GM18868 (cell line): ENCODE results near the gene TCF7L1.
"Not testable (repeated sequence)": the region's sequence is repeated elsewhere in the genome, so short reads cannot be mapped to it uniquely, and the experiment has no call there.

ENCODE experiments used
- ATAC-seq: cut with Tn5 transposase; IDR thresholded peaks from one replicate; pipeline ENCODE4 v1.9.1; 2021; ENCODE audit warnings: mild to moderate bottlenecking, moderate library complexity; ENCODE audit not compliant: unreplicated experiment

TCF7L1 gene

DNA sequence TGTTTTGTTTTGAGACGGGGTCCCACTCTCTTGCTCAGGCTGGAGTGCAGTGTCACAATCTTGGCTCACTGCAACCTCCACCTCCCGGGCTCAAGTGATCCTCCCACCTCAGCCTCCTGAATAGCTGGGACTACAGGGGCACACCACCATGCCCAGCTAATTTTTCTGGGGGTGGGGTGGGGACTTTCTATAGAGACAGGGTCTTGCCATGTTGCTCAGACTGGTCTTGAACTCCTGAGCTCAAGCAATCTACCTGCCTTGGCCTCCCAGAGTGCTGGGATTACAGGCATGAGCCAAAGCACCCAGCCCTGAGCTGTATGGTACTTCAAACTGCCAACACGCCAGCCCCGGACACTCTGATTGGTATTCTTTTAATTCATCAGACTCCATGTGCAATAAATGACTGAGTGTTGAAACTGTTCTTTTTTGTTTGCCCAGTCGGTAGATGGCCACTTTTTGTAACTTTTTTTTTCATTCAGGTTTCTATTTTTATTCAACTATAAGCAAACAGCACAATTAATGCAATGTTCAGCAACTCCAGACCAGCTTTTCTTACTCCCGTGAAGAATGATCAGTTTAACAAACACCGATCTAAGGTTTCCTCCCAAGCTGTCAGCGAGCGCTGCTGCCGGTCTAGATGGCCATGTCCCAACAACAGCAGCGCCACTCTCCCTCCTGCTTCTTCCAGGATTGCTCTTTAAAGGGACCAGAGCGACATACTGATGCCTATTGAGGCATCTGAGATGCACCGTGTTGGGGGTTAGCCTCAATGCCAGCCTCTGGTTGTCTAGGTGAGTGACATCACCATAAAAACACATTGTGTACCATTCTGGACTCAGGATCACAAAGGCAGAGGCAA, 207.1 kb downstream of the TCF7L1 start:
- ATAC-seq = no peak

DNA sequence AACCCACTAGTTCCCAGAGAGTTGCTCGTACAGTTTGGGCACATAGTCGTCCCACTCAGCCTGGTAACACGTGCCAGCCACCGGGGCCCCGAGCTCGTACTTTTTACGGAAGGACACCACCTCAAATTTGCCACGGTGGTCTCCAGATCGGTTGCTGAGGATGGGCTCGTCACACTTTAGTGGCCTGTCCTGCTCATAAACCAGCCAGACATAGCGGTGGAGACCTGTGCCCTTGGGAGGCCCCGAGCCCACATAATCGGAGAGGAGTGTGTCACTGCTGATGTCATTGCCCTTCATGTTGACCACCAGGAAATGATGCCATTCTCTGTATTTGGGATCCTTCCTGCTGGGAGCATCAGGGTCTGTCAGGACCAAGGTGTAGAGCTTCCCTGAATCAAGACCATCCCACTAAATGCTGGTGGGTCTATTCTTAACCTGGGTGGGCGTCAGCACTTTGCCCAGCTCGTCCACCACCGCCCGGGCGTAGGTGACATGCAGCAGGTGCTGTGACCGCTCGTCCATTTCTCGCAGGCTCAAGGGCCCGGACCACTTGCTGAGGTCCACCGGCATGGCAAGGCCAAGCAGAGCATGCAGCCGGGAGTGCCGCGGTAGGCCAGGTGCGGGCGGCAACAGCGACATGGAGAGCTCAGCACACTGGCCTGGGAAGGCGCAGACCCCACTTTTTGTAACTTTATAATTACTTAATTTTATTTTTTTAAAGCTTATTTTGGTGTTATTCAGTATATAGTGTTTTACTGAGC, 208.3 kb downstream of the TCF7L1 start:
- ATAC-seq = no peak

DNA sequence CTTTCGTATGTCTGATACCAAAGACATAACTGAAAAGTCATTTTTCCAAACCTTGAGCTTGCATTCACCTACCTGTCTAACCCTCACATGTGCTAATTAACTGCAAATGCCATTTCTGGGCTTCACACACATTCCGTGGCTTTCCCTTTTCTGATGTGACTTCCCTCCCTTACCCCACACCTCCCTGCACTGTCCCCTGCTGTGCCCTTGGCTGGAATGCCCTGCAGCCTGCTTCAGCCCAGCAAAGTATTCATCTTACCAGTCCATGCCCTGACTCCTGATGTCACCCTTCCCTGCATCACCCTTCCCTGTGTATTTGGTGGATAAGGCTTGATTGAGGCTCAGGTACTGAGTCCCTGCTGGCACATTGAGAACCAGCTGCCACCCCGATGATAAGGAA, 209.0 kb downstream of the TCF7L1 start:
- ATAC-seq = no peak

DNA sequence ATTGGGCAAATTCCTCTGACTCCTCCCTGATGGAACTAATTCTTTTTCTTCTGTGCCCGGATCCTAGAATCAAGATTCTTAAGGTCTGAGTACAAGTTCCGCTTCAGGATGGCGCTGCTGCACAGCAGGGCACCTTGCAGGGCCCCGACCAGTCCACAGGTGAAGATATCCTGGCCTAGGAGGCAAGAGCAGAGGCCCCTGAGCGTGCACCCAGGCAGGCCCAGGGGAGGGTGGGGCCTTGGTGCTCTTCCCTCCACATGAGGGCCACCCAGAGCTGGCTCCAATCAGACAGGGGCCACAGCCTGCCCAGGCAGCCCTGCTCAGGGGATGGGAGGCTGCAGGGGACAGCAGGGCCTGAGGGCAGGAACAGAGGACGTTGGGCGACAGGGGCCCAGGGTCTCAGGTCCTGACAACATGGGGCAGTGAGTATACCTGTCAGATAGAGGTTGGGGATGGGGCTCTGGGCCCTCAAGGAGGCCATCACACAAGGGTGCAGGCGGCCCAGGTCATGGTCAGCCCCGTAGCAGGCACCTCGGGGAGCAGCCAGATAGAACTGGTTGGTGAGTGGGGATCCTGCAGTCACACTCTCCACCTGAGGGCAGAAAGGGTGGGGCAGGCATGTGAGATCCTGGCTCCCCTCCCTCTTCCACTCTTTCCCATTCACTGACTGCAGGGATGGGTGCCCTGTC, 210.2 kb downstream of the TCF7L1 start:
- ATAC-seq = not testable (repeated sequence)

DNA sequence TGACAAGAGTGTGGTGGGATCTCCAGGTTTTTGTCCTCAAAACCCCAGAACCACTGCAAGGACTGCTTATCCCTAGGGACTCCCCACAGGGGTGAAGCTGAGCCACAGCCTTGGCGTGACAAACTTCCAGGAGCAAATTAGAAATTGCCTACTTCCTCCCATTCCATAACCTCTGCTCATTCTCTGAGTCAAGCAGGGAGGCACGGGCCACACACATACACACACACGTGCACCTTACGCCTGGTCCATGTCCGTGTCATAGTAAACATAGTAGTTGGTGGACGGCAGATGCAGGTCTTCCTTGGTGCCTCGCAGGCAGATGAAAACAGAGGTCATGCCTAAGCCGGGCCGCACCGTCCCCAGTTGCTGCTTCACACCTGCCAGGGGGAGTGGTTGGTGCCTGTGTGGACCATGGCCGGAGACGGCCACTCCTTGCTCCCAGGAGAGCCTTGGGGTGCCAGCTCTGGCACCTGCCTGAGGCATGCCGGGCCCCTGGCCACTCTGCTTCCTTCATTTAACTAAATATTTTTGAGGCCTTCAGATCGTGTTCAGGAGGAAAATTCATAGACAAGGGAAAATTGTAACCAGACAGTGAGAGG, 211.3 kb downstream of the TCF7L1 start:
- ATAC-seq = no peak

DNA sequence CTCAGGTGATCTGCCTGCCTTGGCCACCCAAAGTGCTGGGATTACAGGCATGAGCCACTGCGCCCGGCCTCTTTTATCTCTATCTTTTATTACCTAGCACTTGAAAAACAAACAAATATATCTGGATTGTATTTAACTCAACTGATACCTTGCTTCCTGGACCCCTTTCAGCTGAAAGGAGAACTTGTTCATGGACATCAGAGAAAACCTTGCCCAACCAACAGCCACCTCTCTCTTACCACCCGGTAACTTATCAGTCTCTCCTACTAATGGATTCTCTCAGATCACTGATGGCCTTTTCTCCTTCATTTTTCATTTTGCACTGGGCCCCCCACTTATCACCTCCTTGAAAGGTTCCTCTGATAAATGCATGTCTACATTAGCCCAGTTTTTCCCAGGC, 214.4 kb downstream of the TCF7L1 start:
- ATAC-seq = no peak

DNA sequence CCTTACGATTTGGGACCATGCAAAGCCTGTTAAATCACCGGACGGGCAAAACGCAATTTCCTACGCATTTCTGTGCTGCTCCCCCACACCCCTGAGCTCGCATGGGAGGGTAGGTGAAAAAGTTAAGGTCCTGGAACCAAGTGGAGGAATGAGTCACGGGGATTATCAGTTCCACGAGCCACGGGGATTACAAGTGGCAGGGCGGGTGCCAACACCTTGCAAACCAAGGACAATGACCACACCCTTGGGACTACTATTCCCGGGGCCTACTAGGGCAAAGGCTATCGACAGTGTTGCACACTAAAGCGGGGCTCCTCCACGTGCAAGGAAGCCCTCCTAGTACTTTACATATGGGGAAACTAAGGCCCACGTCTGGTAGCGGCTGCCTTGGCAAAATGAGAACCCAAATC, 220.7 kb downstream of the TCF7L1 start:
- peak; percentile 5 for ATAC-seq

DNA sequence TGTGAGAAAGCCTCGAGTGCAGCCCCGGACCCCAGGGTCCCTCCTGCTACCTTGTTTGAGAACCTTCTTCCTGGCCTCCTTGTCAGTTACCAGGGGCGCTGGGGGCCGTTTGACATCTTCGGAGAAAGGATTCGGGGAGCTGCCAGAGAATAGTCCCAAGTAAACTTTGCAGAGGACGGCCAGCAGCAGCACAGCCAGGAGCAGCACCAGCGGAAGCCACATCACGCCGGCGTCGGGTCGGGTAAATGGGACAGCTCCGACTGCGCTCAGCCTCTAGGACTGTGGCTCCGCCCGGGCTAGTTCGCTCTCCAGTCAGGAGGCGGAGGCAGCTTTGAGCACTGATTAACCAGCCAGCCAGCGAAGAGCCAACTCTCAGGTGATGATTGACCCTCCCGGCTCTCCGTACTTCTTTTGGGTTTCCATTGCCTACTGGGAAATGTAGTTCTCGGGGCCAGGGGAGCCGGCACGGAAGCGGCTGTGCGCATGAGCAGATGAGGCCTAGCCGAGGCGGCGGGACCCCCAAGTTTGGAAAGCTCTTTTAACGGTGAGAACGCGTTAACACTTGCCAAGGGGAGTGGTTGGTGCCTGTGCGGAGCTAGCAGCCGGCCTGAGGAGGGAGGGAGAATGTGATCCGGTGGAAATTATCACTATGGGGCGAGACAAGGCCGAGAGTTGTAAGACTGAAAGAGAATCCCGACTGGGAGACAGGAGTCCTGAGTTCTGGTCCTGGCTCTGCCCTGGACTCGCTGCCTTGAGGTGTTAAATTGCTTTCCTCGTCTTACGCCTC, 221.3 kb downstream of the TCF7L1 start, which contains the start of the genes ELMOD3 and RETSAT:
Gene ELMOD3 (plus strand): TSS at position 484 of the 787 bp plus-strand sequence. CDS start 2,430 bp downstream, outside the sequence.
Gene RETSAT (minus strand): TSS at position 243 of the 787 bp plus-strand sequence. CDS start 21 bp downstream, at position 222.
- peak; percentile 98 for ATAC-seq

DNA sequence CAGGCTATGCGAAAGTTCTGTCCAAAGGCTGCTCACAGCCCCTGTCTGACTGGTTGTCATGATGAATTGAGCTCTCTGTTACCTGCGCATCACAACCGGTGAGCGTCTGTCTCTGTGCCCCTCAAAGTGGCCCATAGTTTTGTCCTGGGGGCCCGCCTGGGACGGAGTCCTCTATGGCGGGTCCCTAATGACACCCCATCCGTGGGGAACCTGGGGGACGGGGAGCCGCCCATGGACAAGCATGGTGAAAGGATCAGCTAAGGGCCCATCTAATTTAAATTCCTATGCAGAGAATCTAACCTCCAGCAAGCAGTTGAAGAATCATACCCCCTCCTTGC, 221.8 kb downstream of the TCF7L1 start:
- peak; percentile 2 for ATAC-seq

DNA sequence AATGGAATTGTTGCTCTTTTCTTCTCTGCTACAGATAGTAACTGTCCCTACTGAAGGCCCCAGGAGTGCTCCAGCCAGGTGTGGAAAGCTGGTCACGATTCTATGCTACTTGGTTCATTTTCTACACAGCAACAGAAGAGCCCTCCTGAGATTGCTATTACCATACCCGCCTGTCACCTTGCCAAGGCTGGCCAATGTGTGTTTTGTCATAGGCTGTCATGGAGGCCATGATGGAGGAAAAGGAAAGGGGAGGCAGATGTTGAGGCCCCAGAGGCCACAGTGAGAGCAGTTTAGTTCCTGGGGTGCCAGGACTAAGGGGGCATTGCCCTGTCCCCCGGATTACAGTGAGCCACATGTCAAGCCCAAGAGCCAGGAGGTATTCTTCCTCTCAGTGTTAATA, 222.3 kb downstream of the TCF7L1 start:
- no peak for ATAC-seq

DNA sequence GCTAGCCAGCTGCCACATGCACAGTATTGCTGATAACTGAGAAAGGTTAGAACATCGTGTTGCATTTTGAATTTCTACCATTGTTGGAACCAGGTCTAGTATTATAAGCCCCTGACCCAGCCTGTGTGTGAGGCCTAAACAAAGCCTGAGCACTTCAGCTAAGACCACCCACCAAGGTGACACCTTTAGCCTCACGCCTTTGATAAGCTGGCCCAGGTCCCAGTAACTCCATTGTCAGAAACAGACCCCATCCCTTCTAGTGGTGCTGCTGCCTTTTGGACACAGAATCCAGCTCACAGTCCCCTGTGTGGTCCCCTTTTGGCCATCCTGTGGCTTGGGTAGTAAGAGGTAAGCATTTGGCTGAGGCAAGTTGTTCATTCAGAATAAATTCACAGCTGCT, 223.0 kb downstream of the TCF7L1 start:
- no peak for ATAC-seq

DNA sequence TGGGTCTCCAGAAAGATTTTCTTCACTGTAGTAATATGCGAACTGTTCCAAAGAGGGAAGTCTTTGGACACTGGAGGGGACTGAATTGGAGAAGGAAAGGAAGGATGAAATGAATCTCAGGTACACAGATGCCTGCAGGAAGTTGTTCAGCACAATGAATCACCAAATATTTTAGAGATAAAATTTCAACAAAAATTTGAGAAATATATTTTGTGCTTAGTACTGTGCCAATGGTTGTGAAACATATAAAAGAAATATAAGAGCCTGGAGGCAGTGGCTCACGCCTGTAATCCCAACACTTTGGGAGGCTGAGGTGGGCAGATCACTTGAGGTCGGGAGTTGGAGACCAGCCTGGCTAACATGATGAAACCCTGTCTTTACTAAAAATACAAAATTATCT, 224.5 kb downstream of the TCF7L1 start:
- ATAC-seq = no peak
